C1 segment of cervical spinal cord (tissue), 14 donors: ENCODE results near the gene MICAL3.

ENCODE experiments used
- DNase-seq, 14 donors: peaks; one replicate each; lab custom pipeline; 2025; lab: John Stamatoyannopoulos, UW

The MICAL3 gene

GRCh38 chr22:17873116-17873515 is 151.2 kb downstream of the MICAL3 start:
- no peak for DNase-seq

DNA sequence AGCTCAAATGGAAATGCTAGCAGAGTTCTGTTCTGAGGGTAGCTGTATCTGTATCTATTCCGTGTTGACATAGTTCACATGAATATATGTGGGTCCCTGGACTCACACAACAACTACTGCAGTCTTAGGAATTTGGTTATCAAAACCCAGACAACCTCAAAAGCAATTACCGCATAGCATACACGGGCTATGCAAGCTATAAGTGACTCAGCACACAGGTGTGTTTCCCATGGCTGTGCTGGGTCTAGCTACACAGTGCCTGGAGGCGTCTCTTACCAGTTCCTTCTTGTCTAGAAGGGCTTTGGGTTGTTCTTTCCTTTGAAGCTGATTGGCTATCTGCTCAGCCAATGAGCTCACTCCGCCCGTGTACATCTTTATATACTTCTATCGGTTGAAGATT is 151.9 kb downstream of the MICAL3 start:
- no peak for DNase-seq

DNA sequence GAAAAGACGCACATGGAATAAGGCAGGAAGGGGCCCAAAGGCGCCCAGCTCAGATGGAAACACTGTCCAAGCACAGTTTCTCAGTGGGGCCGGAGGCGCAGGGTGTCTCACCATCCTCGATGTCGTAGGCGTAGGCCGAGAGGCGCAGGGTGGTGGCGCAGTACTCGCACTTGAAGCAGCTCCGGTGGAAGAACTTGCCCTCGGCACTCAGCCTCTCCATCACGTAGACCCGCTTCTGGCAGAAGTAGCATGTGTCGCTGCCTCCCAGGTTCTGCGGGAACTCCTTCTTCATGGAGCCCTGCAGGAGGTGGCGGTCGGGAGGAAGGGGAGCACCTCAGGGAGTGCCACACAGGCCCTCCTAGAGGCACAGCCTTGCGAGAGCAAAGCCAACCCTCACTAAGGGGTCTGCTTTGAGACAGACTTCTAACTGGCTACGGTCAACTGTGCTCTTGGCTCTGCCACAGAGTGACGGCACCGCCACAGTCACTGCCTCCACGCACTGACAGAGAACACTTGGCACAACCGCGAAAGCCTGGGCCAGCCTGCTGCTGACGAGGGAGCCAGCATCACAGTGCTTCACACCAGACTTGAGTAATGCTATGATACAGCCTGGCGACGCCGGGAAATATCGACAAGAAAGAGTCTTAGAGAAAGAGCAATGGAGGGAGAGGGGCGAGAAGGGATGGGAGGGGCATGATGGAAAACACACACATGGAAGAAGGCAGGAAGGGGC is 152.5 kb downstream of the MICAL3 start:
- DNase-seq, result peak in 11 of 14 donors; percentile 45 to 86 (median 60)

GRCh38 chr22:17870407-17870806 is 154.0 kb downstream of the MICAL3 start:
- DNase-seq, result peak in 1 of 14 donors; percentile 34

DNA sequence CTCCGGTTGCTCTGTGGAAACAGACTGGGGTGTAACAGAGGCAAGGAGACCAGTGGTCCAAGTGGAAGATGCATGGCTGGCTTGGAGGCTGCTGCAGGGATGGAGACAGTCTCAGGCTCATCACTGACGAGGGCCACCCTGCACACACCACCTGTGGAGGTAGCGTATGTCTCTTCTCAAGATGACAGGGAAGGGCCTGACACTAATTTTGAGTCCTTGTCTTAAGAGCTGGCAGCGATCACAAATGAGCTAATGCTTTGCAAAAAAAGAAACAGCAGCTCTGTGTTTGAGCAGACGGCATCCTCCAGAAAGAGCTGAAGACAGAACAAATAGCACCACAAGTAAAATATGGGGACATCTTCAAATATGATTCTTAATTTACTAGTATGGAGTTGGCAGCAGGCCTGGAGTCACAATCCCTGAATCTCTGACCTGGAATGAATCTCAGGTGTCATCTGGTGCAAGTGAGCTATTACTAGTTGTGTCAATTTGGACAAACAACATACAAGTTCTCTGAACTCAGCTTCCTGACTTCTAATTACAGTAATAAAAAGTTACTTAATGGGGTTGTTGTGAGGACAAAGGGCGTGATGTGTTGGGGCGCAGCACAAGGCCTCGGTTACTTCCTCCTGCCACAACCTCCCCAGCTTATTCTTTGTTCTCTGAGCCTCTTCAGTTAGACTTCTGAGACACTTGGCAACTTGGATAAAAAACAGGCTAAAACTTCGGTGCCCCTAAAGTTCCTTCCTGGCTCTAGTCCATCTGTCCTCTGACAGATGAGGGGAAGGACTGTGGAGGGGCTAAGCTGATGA is 154.9 kb downstream of the MICAL3 start:
- peak in 1 of 14 donors; percentile 89 for DNase-seq

DNA sequence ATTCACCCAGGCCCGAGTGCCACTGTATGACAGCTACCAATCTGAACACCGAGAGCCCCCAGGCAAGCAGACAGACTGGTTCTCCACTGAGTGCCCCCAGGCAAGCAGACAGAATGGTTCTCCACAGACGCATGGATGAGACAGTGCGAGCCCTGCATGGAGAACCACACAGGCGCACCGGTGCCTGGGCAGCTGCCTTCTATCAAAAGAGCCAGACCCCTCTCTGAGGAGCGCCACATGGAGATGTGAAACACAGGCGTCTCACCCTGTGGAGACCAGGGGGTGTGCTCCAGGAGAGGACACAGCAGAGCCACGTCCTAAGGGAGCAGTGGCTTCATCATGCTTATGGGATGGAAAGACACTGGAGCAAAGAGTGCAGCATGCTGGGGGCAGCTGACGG is 155.6 kb downstream of the MICAL3 start:
- no peak for DNase-seq

DNA sequence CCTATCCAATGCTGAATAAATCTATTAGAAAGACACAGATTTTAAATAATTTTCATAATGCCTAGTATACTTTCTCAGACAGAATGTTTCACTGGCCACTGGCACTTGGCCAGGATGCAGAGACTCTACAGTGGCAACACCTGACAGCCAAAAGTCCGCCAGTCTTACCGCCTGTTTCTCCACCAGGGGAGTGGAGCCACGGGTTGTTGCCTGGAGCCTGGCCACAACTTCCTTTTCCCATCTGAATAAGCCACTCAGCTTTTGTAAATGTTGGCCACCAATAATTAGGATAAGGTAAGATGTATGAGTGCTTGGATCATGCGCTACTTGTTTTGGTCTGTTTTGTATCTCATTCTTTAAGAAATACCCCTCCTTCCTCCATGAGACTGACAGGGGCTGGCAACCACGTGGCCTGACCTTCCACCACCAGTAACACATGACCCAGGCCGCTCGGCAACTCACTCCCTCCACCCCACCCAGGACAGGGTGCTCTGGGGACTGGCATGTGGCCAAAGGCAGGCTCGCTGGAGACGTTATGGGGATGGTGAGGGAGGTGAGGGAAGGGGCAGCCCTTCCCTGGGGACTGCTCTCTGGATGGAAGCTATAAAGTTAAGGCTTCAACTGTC is 157.1 kb downstream of the MICAL3 start:
- peak in 6 of 14 donors; percentile 28 to 59 (median 51) for DNase-seq

DNA sequence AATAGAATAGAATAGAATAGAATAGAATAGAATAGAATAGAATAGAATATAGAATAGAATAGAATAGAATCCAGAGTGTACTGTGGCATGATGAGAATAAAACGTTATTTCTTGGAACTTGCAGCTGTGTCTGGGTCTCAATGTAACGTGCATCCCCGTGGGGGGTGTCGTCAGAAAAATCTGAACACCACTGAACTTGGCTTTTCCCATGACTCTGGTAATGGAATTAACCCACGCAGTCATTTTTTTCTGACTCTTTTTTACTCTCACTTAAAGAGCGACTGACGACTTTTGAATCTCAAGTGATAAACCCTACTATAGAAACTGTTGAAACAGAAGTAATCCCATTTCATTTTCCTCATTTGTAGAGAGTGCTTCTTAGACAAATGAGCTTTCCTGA is 157.7 kb downstream of the MICAL3 start:
- DNase-seq, result peak in 1 of 14 donors; percentile 52

DNA sequence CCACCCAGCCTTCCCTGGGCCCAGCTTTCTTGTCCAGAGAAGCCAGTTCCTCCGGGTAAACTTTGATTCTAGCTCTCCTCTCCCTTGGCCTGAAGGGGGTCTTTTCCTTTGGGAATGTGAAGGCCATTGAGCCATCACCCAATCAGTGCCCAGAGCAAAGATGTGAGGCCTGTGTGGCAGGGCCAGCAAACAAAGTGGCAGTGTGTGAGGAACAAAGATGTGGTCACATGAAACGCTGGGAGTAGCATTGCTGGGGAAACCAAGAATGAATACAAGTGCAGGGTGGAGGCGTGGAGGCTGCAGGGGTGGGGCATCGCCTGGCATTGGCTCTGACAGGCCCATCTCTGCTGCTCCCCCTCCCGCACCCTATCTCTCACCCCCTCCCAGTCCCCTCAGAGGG is 158.2 kb downstream of the MICAL3 start:
- peak in 12 of 14 donors; percentile 41 to 93 (median 85) for DNase-seq

DNA sequence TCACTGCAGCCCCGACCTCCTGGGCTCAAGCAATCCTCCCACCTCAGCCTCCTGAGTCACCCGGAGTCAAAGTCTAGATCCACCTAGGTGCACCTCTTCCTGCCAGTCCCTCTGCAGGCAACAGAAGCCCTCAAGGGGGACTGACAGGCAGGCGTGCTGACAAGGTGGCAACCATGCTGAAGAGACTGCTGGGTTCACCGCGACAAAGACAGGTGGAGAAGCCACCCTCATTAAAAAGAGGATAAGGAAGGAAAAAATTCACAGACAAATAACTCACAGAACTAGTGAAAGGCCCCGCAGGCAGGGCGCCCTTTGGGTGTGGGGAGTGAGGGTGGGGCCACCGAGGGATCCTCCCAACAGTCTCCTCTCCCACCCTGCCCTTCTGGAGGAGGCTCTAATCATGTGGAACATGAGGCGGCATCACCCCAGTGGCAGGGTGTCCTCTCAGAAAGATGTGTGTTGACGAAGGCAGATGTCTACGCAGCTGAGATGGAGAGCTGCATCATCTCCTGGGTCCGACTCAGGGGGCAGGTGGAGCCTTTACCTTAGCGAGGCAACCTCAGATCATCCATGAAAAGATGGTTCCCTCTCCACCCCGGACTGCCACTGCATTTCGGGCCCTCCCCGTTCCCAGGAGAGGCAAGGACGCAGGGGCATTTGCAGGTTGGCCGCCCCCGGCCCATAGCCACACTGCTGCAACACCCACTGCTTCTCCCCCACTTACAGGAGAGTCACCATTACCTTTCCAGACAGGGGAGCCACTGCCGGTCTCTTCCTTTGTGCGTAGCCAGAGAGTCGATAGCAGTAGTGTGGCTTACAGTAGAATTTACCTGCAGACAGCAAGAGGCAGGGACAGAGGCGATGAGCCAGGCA is 158.9 kb downstream of the MICAL3 start:
- DNase-seq, result peak in 3 of 14 donors; percentile 34 to 79 (median 56)

DNA sequence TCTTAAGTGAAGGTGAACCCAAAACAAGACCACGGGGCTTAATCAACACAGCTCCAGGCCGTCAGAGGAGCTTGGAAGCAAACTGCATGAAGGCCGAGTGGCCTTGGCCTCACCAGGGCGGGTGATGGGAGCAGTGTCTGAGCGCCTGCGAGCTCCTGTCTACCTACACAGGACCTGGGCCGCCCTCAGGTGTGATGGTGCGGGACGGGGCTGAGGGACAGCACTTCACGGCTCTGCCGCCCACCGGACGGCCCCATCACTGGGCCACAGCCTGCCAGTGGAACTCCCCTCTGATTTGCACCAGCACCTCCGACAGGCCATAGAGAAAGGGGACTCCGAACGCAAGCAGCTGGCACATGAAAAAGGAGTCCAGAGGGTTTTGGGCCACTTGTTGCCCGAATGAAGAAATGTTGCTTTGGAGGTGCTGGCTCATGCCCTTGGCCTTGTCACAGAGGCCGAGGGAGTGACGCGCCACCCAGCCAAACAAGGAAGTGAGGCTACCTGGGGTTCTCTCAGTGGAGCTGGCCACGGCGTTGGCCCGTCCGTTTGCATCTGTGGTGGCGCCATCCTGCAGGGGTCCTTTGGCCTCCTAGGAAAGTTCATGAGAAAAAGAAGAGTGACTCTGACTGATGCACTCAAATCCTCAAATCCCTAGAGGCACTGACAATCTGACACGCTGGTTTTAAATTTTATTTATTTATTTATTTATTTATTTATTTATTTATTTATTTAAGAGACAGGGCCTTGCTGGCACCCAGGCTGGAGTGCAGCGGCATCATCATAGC is 159.8 kb downstream of the MICAL3 start:
- DNase-seq, result no peak

- no peak for DNase-seq
Measured at GRCh38 chr22:17862646-17863181, 161.6 kb downstream of the MICAL3 start.

DNA sequence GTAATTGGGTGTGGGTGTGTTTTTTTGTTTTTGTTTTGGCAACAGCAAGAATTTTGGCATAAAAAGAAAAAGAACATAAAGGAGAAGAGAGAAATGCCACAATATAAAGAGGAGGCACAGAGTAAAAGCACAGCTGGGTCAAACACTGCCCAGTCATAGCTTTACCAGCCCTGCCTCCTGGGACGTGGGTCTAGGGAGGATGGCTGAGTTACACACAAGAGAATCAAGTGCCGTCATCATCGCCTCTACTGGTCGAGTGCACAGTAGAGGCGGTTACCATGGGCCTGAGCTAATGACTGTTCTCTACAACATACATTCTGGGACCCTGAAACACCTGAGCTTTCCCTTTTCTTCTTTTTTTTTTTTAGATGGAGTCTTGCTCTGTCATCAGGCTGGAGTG is 162.5 kb downstream of the MICAL3 start:
- no peak for DNase-seq

DNA sequence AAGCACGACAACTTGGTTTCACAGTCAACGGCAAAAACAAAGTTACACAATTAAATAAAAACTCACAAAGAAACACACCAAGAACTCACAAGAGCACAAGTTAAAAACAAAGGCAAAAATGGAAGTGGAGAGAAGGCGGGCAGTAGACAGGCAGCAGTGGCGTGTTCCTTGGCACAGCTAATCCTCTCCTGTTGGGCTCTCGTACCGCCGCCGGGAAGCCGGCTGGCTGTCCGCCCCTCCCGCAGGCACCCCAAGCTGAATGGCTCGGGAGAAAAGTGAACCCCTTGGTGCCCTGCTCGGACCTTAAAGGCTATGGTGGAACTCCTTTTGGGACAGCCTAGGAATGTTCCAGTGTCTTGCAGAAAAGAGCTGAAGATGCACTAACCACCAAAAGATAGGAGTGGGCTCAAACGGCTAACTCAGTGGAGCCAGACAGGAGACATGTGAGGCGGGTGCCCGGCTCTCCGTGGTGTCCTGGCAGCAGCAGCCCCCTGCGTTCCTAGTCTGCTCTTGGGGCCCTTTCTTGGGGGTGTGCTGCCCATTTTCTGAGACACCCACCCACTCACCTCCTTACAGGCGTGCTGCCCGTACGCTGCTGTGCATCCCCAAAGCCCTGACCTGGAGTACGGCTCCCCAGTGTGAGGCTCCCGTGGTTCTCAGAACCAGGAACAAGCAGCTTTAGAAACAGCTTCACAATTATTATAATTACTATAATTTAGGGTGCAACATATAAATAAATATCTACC is 164.0 kb downstream of the MICAL3 start:
- DNase-seq, result peak in 6 of 14 donors; percentile 28 to 61 (median 49)

DNA sequence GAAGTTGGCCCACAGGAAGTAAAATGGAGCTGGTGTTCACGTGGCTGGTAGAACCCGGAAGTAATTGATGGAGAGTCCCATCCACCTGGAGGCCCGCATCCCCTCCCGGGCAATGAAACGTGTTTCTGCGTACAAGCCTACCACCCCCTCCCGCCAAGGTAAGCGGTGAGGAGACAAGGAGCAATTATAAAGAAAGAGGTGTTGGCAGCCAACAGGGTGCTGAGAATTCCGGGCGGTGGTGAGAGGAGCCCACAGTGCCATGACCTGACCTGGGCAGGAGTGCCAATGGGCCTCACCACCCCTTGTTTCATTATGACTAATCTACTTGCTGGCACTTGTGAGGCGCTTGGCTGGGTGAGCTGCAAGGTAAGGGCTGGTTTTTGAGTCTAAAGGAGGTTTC is 166.3 kb downstream of the MICAL3 start:
- DNase-seq, result no peak

- no peak for DNase-seq
Measured at GRCh38 chr22:17855572-17856290, 168.6 kb downstream of the MICAL3 start.

GRCh38 chr22:17853073-17853472 is 171.3 kb downstream of the MICAL3 start:
- DNase-seq, result peak in 1 of 14 donors; percentile 13

DNA sequence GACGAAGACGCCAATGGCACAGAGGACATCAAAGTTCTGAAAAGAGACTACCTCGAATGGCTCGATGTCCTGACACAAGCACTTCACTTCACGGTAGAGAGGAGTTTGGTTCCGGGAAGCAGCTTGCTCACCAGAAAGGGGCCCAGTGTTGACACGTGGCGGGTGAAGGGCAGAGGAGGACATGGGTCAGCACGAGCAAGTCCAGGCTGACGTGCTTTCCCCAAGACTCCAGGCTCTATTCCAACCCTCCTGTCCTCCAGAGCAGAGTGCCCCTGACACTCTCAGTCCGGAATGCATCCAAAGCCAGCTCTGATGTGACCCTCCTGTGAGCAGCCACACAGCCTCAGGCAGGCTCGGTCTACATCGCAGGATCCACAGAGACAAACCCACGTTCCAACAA is 172.6 kb downstream of the MICAL3 start:
- peak in 1 of 14 donors; percentile 53 for DNase-seq
